Stimulated activated CD8-positive, alpha-beta memory T cell treated with anti-CD3 and anti-CD28 coated beads, Interleukin-12 subunit alpha, Interleukin-12 subunit beta, amount 100 ng/mL, for 4 hours (primary cell): Measurements from ENCODE around the gene FOXP4.
A peak's percentile ranks its signal among the peaks of the same experiment; 100 is the strongest.

Experiments used
- DNase-seq: peaks from one replicate; pipeline ENCODE4 v3.0.0-alpha.2; 2020; ENCODE audit warnings: low read depth

Gene FOXP4

DNA sequence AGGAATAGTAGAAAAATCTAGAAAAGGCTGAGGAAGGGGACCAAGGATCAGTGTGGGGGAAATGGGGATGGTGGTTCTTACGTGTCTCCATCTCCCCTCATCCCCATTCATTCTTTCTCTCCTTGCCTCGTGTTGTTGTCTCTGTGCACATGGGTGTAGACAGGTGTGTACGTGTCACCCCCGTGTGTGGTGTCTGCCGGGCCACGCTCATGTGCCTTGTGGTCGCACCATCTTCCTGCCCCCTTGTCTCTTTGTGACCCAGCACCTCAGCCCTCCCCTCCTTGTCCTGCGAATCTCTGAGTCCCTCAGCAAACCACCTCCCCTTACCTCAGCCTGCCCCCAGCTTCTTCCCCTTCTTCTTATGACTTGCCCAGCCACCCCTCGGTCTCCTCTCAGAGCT is 39.4 kb downstream of the FOXP4 start:
- no peak for DNase-seq

DNA sequence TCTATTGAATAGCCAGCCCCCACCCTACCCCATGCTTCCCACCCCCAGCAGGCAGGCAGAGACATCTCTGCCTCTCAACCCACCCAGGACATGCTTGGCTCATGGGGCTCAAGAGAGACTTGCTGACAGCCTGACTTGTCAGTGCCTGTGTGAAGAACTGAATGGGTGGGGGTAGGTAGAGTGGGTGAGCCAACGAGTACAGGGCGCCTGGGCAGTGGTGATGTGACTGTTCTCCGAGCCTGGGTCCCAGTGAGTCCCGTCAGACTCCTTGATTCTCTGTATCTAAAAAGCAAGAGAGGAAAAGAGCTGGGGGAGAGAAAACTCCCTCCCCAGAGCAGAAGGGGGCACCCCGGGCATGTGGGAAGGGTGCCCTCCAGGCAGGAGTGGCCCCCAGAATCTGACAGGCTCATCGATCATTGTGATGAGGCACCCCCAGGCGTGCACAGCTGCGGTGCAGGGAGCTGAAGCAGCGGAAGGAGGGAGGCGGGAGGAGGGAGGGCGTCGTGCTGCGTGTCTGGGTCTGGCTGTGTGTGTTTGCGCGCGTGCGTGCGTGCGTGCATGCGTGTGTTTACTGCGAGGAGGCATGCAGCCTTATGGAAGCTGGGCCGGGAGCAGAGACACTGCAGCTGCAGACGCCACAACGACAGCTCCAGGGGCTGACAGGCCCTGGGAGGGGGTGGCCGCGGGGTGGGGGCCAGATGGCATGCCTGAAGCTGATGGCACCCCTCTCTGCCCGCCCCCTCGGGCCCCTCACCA is 40.2 kb downstream of the FOXP4 start:
- DNase-seq = no peak

DNA sequence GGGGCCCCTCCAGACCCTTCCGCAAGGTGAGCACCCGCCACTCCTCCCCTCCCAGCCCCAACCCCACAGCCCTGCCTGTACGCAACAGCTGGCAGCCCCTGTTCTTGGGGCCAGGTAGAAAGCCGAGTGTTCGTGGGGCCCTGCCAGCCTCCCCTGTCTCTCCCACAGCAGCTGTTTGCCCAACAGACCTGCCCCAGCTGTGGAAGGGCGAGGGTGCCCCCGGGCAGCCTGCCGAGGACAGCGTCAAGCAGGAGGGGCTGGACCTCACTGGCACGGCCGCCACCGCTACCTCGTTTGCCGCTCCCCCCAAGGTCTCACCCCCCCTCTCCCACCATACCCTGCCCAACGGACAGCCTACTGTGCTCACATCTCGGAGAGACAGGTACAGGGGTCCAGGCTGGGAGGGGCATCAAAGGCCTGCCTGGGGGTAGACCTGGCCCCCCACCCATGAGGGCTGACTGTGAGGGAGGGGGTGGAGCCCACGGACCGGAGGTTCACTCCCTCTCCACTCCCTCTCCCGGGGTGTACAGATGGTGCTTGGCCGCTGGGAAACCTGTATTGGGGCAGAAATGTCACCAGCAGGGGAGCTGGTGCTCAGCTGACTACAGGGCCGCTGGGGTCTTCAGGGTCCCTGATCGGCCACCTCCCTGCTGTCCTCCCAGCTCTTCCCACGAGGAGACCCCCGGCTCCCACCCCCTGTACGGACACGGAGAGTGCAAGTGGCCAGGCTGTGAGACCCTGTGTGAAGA is 41.1 kb downstream of the FOXP4 start:
- DNase-seq = no peak

- DNase-seq = no peak
Observed at GRCh38 chr6:41588111-41588510, 41.9 kb downstream of the FOXP4 start.

DNA sequence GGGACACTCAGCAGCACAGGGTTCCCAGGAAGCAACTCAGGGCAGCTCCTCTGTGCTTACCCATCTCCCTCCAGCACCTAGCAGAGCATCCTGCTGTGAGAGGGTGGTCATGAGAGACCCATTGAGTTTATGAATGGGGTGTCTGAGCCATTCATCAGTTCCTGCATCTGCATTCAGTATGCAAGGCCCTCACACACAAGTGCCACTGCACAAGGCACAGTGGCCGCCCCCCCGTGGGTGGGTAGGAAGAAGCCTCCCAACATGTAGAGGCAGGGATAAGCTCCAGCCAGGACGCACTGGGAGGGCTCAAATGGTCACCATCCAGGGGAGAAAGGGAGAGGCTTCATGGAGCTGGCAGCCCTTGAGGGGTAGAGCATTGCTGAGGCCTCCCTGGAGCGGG is 43.0 kb downstream of the FOXP4 start:
- no peak for DNase-seq

DNA sequence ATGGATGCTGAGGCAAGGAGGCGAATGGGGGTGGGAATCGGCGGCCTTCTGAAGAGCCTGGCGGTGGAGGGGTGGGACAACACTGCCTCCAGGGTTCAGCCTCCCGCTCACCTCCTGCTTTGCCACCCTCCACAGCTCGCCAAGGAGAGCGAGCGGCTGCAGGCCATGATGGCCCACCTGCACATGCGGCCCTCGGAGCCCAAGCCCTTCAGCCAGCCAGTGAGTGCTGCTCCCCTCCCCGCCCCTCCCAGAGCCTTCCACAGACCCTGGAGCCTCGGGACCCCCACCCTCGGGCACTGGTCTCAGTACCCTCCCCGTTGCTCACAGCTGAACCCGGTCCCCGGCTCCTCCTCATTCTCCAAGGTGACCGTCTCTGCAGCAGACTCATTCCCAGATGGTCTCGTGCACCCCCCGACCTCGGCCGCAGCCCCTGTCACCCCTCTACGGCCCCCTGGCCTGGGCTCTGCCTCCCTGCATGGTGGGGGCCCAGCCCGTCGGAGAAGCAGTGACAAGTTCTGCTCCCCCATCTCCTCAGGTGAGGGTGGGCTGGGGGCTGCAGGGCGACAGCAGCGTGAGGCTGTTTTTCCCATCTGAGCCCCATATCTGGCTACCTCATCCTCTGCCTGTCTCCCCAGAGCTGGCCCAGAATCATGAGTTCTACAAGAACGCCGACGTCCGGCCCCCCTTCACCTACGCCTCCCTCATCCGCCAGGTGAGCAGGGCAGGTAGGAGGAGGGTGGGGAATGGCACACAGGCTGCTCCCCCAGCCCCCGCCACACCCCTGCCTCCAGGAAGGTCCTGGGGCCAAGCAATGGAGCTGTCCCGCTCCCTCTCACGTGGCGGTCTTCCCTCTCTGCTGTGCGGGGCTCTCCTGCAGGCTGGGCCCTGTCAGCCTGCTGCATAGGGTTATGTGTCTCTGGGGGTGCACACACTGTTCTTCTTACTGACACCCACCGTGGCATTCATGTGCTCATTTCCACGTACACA is 43.7 kb downstream of the FOXP4 start:
- no peak for DNase-seq

DNA sequence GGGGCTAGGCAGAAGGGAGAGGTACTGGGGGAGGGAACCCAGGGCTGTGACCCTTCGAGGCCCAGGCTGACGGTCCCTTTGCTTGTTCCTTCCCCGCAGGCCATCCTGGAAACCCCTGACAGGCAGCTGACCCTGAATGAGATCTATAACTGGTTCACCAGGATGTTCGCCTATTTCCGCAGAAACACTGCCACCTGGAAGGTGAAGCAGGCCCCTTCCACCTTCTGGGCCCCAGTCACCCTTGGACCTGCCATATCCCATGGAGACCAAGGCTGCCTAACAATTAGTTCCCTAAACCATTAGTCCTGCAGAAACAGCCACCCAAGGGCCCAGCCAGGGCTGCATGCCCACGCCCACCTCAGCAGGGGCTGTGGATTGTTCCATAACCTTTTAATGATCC is 44.9 kb downstream of the FOXP4 start:
- DNase-seq = no peak

- DNase-seq = peak; percentile 53
Observed at GRCh38 chr6:41591859-41592502, 45.8 kb downstream of the FOXP4 start.

GRCh38 chr6:41593406-41593805 is 47.2 kb downstream of the FOXP4 start:
- no peak for DNase-seq

- no peak for DNase-seq
Observed at GRCh38 chr6:41593839-41594238, 47.7 kb downstream of the FOXP4 start.

- no peak for DNase-seq
Observed at GRCh38 chr6:41594326-41594725, 48.1 kb downstream of the FOXP4 start.

DNA sequence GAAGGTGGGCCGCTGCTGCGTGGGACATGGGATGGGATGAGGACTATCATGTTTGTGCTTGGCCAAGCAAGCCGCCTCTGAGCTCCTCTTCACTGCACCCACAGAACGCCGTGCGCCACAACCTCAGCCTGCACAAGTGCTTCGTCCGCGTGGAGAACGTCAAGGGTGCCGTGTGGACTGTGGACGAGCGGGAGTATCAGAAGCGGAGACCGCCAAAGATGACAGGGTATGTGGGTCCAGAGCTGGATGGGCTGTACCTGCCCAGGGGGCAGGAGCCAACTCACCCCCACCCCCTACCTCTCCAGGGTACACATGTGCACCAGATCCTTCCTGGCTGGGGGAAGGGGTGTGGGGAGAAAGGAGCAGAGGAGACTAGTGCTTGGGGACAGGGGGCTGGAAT is 48.6 kb downstream of the FOXP4 start:
- no peak for DNase-seq

DNA sequence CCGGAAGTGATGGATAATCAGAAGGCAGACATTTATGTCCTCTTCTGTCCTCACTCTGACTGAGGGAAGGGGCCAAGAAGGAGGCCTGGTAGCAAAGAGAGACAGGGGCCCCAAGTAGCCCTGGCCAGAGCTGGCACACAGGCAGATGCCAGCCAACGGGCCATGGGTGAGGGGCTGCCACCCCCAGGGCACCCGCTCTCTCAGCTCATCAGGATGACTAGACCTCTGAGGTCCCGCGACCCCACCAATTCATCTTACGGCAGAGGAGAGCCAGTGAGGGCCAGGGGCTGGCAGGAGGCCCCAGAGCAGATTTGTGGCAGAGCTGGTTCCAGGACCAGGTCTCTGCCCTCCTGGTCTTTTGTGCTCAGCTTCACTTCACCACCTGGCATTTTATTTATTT is 49.0 kb downstream of the FOXP4 start:
- no peak for DNase-seq

- DNase-seq = no peak
Observed at GRCh38 chr6:41596096-41596685, 50.0 kb downstream of the FOXP4 start.

GRCh38 chr6:41596807-41597206 is 50.6 kb downstream of the FOXP4 start:
- no peak for DNase-seq

GRCh38 chr6:41597246-41598000 is 51.2 kb downstream of the FOXP4 start:
- DNase-seq = no peak

DNA sequence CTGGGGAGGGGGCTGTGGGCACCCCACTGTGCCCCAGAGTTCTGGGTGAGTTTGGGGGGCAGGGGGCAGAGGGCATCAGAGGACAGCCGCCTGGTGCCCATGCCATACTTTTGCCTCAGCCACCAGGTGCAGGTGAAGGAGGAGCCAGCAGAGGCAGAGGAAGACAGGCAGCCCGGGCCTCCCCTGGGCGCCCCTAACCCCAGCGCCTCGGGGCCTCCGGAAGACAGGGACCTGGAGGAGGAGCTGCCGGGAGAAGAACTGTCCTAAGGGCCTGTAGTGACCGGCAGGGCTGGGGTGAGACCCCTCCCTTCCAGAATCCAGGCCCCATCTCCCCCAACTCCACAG is 52.5 kb downstream of the FOXP4 start:
- DNase-seq = no peak

DNA sequence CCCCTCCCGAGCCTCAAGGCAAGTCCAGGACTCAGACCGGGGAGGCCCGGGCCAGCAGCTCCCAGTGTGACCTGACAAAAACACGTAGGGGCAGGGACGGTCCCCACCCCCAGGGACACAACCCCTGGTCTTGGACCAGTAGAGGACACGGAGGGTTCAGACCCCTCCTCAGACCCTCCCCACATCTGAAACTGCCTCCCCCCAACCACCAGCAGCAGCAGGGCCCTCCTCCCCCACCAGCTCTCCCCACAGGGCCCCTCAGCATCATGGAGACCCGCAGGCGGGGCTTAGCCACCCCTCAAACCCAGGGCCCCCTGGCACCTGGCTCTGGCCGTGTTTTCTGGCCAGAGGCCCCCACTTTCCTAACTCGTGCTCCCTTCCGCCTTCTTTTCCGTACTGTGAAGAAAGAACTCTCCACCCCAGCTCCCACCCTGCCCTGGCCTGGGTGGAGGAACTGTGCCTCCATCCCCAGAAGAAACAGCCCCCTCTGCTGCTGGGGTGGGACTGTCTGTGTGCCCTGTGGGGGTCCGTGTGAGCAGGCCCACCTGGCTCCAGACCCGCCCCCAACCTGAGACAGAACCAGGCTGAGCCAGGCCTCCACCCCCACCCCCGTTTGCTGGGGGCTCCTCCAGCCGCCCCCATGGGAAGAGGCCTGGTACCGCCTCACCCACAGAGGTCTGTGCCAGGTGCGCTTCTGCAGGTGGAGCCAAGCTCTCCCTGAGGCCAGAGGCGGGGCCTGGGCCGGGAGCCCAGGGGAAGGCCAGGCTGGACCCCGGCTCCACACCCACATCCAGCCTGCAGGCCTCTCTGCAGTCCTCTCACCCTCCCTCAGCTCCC is 53.1 kb downstream of the FOXP4 start:
- no peak for DNase-seq

- no peak for DNase-seq
Observed at GRCh38 chr6:41599852-41600445, 53.8 kb downstream of the FOXP4 start.
